MV-4-11 (cell line): Measurements from ENCODE around the gene LITAF.

Experiments used
- DNase-seq: peaks from one replicate; lab custom pipeline; 2025; lab: John Stamatoyannopoulos, UW

The LITAF gene

GRCh38 chr16:11586856-11587642 is at the start of gene LITAF:
LITAF (minus strand) TSS chr16:11586919; CDS start chr16:11556730, 30,189 bp downstream.
- DNase-seq, result no peak

GRCh38 chr16:11636172-11636721 is 49.5 kb upstream of the LITAF start:
- no peak for DNase-seq

GRCh38 chr16:11635679-11636171 is 49.0 kb upstream of the LITAF start:
- DNase-seq, result no peak

- DNase-seq, result no peak
Measured at GRCh38 chr16:11635113-11635652, 48.5 kb upstream of the LITAF start.

- peak; percentile 20 for DNase-seq
Measured at GRCh38 chr16:11634312-11634711, 47.6 kb upstream of the LITAF start.

GRCh38 chr16:11633113-11633512 is 46.4 kb upstream of the LITAF start:
- no peak for DNase-seq

- peak; percentile 69 for DNase-seq
Measured at GRCh38 chr16:11632455-11632939, 45.8 kb upstream of the LITAF start.

GRCh38 chr16:11631214-11631613 is 44.5 kb upstream of the LITAF start:
- DNase-seq, result no peak

- DNase-seq, result no peak
Measured at GRCh38 chr16:11630768-11631056, 44.0 kb upstream of the LITAF start.

GRCh38 chr16:11630046-11630767 is 43.5 kb upstream of the LITAF start:
- DNase-seq, result peak; percentile 29

GRCh38 chr16:11629071-11630030 is 42.6 kb upstream of the LITAF start:
- DNase-seq, result peak; percentile 95

GRCh38 chr16:11627822-11628457 is 41.2 kb upstream of the LITAF start:
- peak; percentile 27 for DNase-seq

- no peak for DNase-seq
Measured at GRCh38 chr16:11627292-11627663, 40.6 kb upstream of the LITAF start.

GRCh38 chr16:11626657-11627291 is 40.1 kb upstream of the LITAF start:
- DNase-seq, result no peak

- no peak for DNase-seq
Measured at GRCh38 chr16:11625769-11626168, 39.0 kb upstream of the LITAF start.

GRCh38 chr16:11624636-11625607 is 38.2 kb upstream of the LITAF start:
- peak; percentile 70 for DNase-seq

GRCh38 chr16:11624205-11624604 is 37.5 kb upstream of the LITAF start:
- no peak for DNase-seq

GRCh38 chr16:11621920-11622651 is 35.4 kb upstream of the LITAF start:
- DNase-seq, result no peak

- no peak for DNase-seq
Measured at GRCh38 chr16:11621539-11621919, 34.8 kb upstream of the LITAF start.
